HepG2 (cell line): Measurements from ENCODE around the gene LIN7A. TPM values are rescaled to one million over a fixed set of nuclear protein-coding genes. Genes with fewer than 3 reads are reported as not detected.

ENCODE experiments used
- ATAC-seq: fragments of 200-7000 bp; cut with Tn5 transposase; 3 replicates; pipeline ENCODE4 v1.9.1; 2020; ENCODE audit warnings: mild to moderate bottlenecking, moderate library complexity
- BruUV-seq: library from RNA; stranded (reverse); fragments of 400-500 nt; replicated peaks from 2 replicates; lab custom pipeline; 2021; lab: Mats Ljungman, UMichigan
- CTCF ChIA-PET: fragments of 300-600 bp; formaldehyde crosslinking; extraction: SDS; loops from one replicate; lab custom pipeline; 2021; ENCODE audit warnings: low total read pairs, inconsistent platforms, low intra/inter-chr PET ratio; lab: Yijun Ruan, JAX
- POLR2A ChIA-PET: fragments of 350-600 bp; sonication (Branson Sonifier 250); formaldehyde crosslinking; loops from one replicate; lab custom pipeline; 2020; ENCODE audit warnings: antibody characterized with exemption, inconsistent platforms; lab: Yijun Ruan, JAX
- DNase-seq: peaks from one replicate; pipeline ENCODE4 v3.0.0-alpha.2; 2015; ENCODE audit warnings: low spot score
- FAIRE-seq: peaks from 3 replicates; lab custom pipeline; 2011; peaks lifted over from hg19 to GRCh38; lab: Jason Lieb, UNC
- H2AFZ ChIP-seq: one replicate; pipeline ENCODE4 v1.6.1; 2011; ENCODE audit warnings: low read length, inconsistent platforms
- H3K27ac ChIP-seq: fragments of 300-600 bp; 3 replicates; pipeline ENCODE4 v1.8.0; 2011; ENCODE audit warnings: mixed run types, mild to moderate bottlenecking, mixed read lengths, low read length, inconsistent platforms; ENCODE audit not compliant: insufficient read depth; ENCODE audit errors: extremely low read length
- H3K27me3 ChIP-seq, 2 experiments: fragments of 200-600 bp in 1 of 2; 2 replicates in 1 of 2; 3 replicates in 1 of 2; pipeline versions ENCODE4 v1.6.0 to v1.8.0; 2011; ENCODE audit warnings: low read length in 2 of 2, mild to moderate bottlenecking in 2 of 2, moderate library complexity in 2 of 2, inconsistent platforms in 1 of 2; ENCODE audit not compliant: insufficient read depth in 2 of 2, control insufficient read depth in 1 of 2
- H3K36me3 ChIP-seq, 2 experiments: fragments of 200-600 bp in 1 of 2; replicated peaks in 1 of 2; 2 replicates in 1 of 2; 3 replicates in 1 of 2; pipeline versions ENCODE4 v1.5.1 to v1.8.0; 2011; ENCODE audit warnings: low read length in 2 of 2, inconsistent platforms in 1 of 2; ENCODE audit not compliant: insufficient read depth in 2 of 2, control insufficient read depth in 1 of 2
- H3K4me1 ChIP-seq: 2 replicates; pipeline ENCODE4 v1.5.1; 2012; ENCODE audit warnings: low read length, inconsistent platforms; ENCODE audit not compliant: insufficient read depth
- H3K4me2 ChIP-seq: 2 replicates; pipeline ENCODE4 v1.6.0; 2011; ENCODE audit warnings: low read depth, low read length, inconsistent platforms
- H3K4me3 ChIP-seq, 3 experiments: fragments of 200-600 bp in 1 of 3; sonication (generic), shearing (Covaris generic) in 1 of 3; replicated peaks in 1 of 3; 2 replicates each; pipeline ENCODE4 v1.5.1; 2011 to 2016; ENCODE audit warnings: low read length in 3 of 3, inconsistent platforms in 2 of 3, low read depth in 2 of 3, mild to moderate bottlenecking in 2 of 3, control low read depth in 1 of 3, mixed read lengths in 1 of 3; ENCODE audit not compliant: insufficient read depth in 1 of 3
- H3K79me2 ChIP-seq: one replicate; pipeline ENCODE4 v1.6.1; 2011; ENCODE audit warnings: low read length, inconsistent platforms; ENCODE audit not compliant: insufficient read depth
- H3K9ac ChIP-seq: 2 replicates; pipeline ENCODE4 v1.6.0; 2011; ENCODE audit warnings: mild to moderate bottlenecking, low read depth, low read length, inconsistent platforms; ENCODE audit not compliant: insufficient read depth
- H3K9me3 ChIP-seq: 2 replicates; pipeline ENCODE4 v1.5.1; 2012; ENCODE audit warnings: mild to moderate bottlenecking, low read length
- H4K20me1 ChIP-seq: 2 replicates; pipeline ENCODE4 v1.6.0; 2011; ENCODE audit warnings: inconsistent platforms, mild to moderate bottlenecking, low read length, moderate library complexity; ENCODE audit not compliant: insufficient read depth
- ZNF737 ChIP-seq: sonication (generic); formaldehyde crosslinking; IDR thresholded peaks from 2 replicates; pipeline ENCODE4 v1.5.0; 2020; ENCODE audit warnings: missing genetic modification reagents, mild to moderate bottlenecking, borderline replicate concordance
- WGBS: methylation state at CpG from one replicate; pipeline ENCODE4 v1.1.6; 2017; ENCODE audit warnings: low lambda C conversion rate; 5-methylcytosine and 5-hydroxymethylcytosine counted together
- in situ Hi-C: cut with HindIII; loops from 2 replicates; pipeline ENCODE4 v1.10.0; 2017; ENCODE audit warnings: low pct_unique_long_range_greater_than_20kb; ENCODE audit not compliant: extremely low pct_ligation_motif_present
- intact Hi-C: fragments of 100-400 bp; cut with micrococcal nuclease; formaldehyde crosslinking; loops from one replicate; pipeline ENCODE4 v1.10.0; 2022; ENCODE audit not compliant: unreplicated experiment
- microRNA counts: library from miRNA; unstranded; fragments of <30 nt; microRNA quantifications from one replicate; lab custom pipeline; 2015
- microRNA-seq: library from miRNA; unstranded; fragments of <30 nt; microRNA quantifications from one replicate; pipeline ENCODE4, GENCODE V29; 2020
- polyA plus RNA-seq, 8 experiments: library from polyadenylated mRNA; depleted of rRNA in 3 of 8; stranded (reverse) in 7 of 8; unstranded in 1 of 8; fragments of >200 nt; fragmentation: Illumina TruSeq in 4 of 8; extraction: Trizol in 4 of 8; gene quantifications; 2 replicates each; pipeline versions ENCODE4 v1.2.1 to v1.2.3, GENCODE V29; 2011 to 2016; ENCODE audit warnings: low read depth in 4 of 8, missing spikeins in 1 of 8, mixed read lengths in 1 of 8; ENCODE audit not compliant: insufficient read depth in 1 of 8
- small RNA-seq, 3 experiments: library from RNA; depleted of rRNA; stranded (forward); fragments of <200 nt; gene quantifications; one replicate each; pipeline ENCODE3, GENCODE V24; 2012; ENCODE audit warnings: low read depth in 2 of 3, low replicate concordance in 1 of 3; ENCODE audit not compliant: insufficient read length in 3 of 3, insufficient read depth in 2 of 3
- total RNA-seq, 5 experiments: library from RNA; depleted of rRNA; stranded (reverse); fragments of >200 nt; fragmentation: Illumina TruSeq; extraction: Trizol; gene quantifications; 2 replicates each; pipeline ENCODE4 v1.2.3, GENCODE V29; 2016; ENCODE audit warnings: low read depth in 1 of 5
- TF ChIP-seq, protein P1 (sequence below): fragments of 450-650 bp; IDR thresholded peaks from 2 replicates; pipeline ENCODE4 v1.6.1; 2016

Gene LIN7A
- total and polyA plus RNA-seq, 2 of the 13 experiments (the other 11 are each of a cell fraction or from before 2014, with no cell fraction given): 18.5 to 19.2 TPM

DNA sequence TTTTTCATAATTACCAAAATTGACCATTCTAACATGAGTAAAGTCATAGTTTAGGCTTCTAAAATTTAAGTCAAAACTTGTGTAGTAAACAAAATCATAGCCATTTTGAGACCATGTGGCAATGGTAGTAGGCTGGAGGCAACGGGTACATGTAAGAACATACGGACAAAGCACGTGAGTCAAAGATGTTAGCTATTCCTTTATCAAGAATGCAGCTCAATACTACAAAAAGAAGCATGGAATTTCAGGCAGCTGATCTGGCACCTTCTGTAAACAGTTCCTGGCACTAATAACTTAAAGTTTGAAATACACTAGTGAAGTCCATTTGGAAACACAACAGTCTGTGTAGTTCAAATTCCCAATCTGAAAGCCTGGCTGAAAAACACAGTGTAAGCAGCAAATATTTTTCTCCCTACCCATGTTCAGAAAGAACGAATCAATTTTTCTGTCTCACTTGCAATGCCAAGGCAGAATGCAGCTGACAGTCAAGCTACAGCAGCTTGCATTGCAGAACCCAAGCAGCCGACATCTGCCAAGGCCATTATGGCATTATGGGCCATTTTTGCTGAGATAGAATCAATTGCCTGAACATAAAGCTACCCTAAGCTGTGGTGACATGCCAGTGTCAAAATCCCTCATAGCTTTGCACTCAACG, 191.8 kb downstream of the LIN7A start:
- H3K4me1 ChIP-seq: no peaks in the 10 kb centered on the region
- H3K4me2 ChIP-seq: no peak overlapping the region
- H3K79me2 ChIP-seq: no peaks in the 10 kb centered on the region
- FAIRE-seq: no peak
- no peak overlapping the region for H3K27ac ChIP-seq
- TF ChIP-seq, protein P1, sequence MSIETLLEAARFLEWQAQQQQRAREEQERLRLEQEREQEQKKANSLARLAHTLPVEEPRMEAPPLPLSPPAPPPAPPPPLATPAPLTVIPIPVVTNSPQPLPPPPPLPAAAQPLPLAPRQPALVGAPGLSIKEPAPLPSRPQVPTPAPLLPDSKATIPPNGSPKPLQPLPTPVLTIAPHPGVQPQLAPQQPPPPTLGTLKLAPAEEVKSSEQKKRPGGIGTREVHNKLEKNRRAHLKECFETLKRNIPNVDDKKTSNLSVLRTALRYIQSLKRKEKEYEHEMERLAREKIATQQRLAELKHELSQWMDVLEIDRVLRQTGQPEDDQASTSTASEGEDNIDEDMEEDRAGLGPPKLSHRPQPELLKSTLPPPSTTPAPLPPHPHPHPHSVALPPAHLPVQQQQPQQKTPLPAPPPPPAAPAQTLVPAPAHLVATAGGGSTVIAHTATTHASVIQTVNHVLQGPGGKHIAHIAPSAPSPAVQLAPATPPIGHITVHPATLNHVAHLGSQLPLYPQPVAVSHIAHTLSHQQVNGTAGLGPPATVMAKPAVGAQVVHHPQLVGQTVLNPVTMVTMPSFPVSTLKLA: 0 out of 2 replicates have a peak, but pooled peaks have one; percentile 9
- no peak for TF ChIP-seq ZNF737 (CRISPR knock-in tag)
- intact Hi-C loops (no loop called here), in situ Hi-C loops (loop anchor here (10.0 kb wide), 1 partner anchor 341 kb away; no protein-coding TSS in a partner anchor)
- 1% methylated on average over 6 of the region's 6 CpGs for WGBS
- POLR2A ChIA-PET: no interaction called here
- H2AFZ ChIP-seq: no peak overlapping the region
- no peak overlapping the region for H3K9ac ChIP-seq
- H3K9me3 ChIP-seq: no peaks in the 10 kb centered on the region
- no peak overlapping the region for H3K4me3 ChIP-seq
- no peaks in the 10 kb centered on the region for H4K20me1 ChIP-seq
- DNase-seq: no peak
- CTCF ChIA-PET: no interaction called here
- no peak for ATAC-seq
- no TSS peak for BruUV-seq
- no peaks in the 10 kb centered on the region for H3K36me3 ChIP-seq
- no peaks in the 10 kb centered on the region; a peak in 1 of 5 replicates for H3K27me3 ChIP-seq

MicroRNAs encoded within 50 kb of the gene (microRNA counts, 767-probe panel; counts per million panel counts)
- microRNA hsa-miR-617 (lab: Ali Mortazavi, UCI) (not detected), microRNA hsa-miR-618 (lab: Ali Mortazavi, UCI) (not detected)

Small RNAs within 50 kb of the gene (microRNA-seq; reads per million reads assigned to microRNA genes)
- gene MIR617: not detected
- 22.1 reads per million, percentile 57 among the genes with 10 or more reads in this experiment for gene MIR618

Small RNAs within 50 kb of the gene (small RNA-seq; reads per million reads assigned to genes)
- gene MIR617 (0 reads per million in 3 experiments), gene MIR618 (0.20 to 14.5 (median 2.9) reads per million in 3 experiments)

Other genes starting within 250 kb of the LIN7A start
- gene MYF6, start 230.3 kb downstream of the LIN7A start, total RNA-seq (2016; rRNA removed; fragmentation: Illumina TruSeq; extraction: Trizol): not detected in 2 replicates
- gene MYF6, start 230.3 kb downstream of the LIN7A start, polyA plus RNA-seq (2011; rRNA removed): not detected in 2 replicates
- gene MYF5, start 221.0 kb downstream of the LIN7A start, total RNA-seq (2016; rRNA removed; fragmentation: Illumina TruSeq; extraction: Trizol): not detected in 2 replicates
- not detected in 2 replicates for gene MYF5, start 221.0 kb downstream of the LIN7A start, polyA plus RNA-seq (2011; rRNA removed)
- gene ACSS3, start 140.1 kb upstream of the LIN7A start, total RNA-seq (2016; rRNA removed; fragmentation: Illumina TruSeq; extraction: Trizol): 86.3 and 95.7 TPM in 2 replicates
- gene ACSS3, start 140.1 kb upstream of the LIN7A start, polyA plus RNA-seq (2011; rRNA removed): 68.6 and 79.5 TPM in 2 replicates